Vagina (tissue), 2 donors: ENCODE measurements around the gene CYP1B1.

Experiments used
- CTCF ChIP-seq, 3 experiments: fragments of 450-650 bp in 2 of 3; fragments of 200-600 bp in 1 of 3; sonication (generic) in 1 of 3; IDR thresholded peaks; one replicate each; pipeline ENCODE4 v1.5.1; 2017 to 2019; ENCODE audit warnings: antibody characterized with exemption in 3 of 3, mild to moderate bottlenecking in 2 of 3, moderate library complexity in 2 of 3
- POLR2A ChIP-seq, 2 donors: fragments of 450-650 bp; IDR thresholded peaks; one replicate each; pipeline ENCODE4 v1.6.1; 2017; ENCODE audit warnings: antibody characterized with exemption in 2 of 2, mild to moderate bottlenecking in 2 of 2, moderate library complexity in 2 of 2
- POLR2AphosphoS5 ChIP-seq, 2 donors: sonication (generic); formaldehyde crosslinking; IDR thresholded peaks; one replicate each; pipeline ENCODE4 v1.9.0; 2017; ENCODE audit warnings: antibody characterized with exemption in 2 of 2, mild to moderate bottlenecking in 2 of 2, low read depth in 1 of 2; ENCODE audit not compliant: insufficient read depth in 1 of 2

DNA sequence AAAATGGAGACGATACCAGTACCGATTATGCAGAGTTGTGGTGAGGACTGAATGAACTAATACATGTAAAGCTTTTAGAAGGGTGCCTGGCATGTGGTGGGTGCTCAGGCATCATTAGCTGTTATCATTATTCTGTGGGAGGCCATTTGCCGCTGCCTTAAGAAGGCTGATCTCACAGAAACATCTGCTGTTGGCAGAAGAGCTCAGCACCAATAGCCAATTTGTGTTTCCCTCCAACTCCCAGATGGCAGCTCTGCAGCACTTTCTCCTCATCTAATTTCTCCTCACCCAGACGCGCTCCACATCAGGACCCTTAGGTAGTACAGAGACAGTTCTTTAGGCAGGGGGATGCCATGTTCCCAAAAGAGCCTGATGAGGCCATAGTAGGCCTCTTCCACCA lies 15.8 kb upstream of the CYP1B1 start:
- no peak for TF ChIP-seq CTCF (IDR thresholded peaks at IDR 0.05)
- TF ChIP-seq POLR2AphosphoS5 (IDR thresholded peaks at IDR 0.05; ENCODE audit: insufficient read depth in 1 of 2, low read depth in 1 of 2): no peak
- no peak for TF ChIP-seq POLR2A (IDR thresholded peaks at IDR 0.05)
